Measurements from ENCODE around the gene TUBGCP3.

The TUBGCP3 gene

GRCh38 chr13:112606109-112607001 lies 18.4 kb upstream of the TUBGCP3 start:
- DNase-seq: peak; percentile 97
- Histone ChIP-seq H3K4me3 (ENCODE audit: low read depth, low read length) (peak overlapping the region; percentile 91), H3K27me3 (no peaks in the 10 kb centered on the region; the same call in 1 of the 2 replicates), H3K36me3 (no peaks in the 10 kb centered on the region), H3K9me3 (no peaks in the 10 kb centered on the region), H3K4me1 (no peaks in the 10 kb centered on the region)
- TF ChIP-seq, protein P1, sequence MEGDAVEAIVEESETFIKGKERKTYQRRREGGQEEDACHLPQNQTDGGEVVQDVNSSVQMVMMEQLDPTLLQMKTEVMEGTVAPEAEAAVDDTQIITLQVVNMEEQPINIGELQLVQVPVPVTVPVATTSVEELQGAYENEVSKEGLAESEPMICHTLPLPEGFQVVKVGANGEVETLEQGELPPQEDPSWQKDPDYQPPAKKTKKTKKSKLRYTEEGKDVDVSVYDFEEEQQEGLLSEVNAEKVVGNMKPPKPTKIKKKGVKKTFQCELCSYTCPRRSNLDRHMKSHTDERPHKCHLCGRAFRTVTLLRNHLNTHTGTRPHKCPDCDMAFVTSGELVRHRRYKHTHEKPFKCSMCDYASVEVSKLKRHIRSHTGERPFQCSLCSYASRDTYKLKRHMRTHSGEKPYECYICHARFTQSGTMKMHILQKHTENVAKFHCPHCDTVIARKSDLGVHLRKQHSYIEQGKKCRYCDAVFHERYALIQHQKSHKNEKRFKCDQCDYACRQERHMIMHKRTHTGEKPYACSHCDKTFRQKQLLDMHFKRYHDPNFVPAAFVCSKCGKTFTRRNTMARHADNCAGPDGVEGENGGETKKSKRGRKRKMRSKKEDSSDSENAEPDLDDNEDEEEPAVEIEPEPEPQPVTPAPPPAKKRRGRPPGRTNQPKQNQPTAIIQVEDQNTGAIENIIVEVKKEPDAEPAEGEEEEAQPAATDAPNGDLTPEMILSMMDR (IDR thresholded peaks at IDR 0.05; ENCODE audit: low read depth, low read length): peak; percentile 95

GRCh38 chr13:112605531-112605990 lies 17.6 kb upstream of the TUBGCP3 start:
- Histone ChIP-seq H3K27me3 (no peaks in the 10 kb centered on the region; the same call in 1 of the 2 replicates), H3K4me3 (ENCODE audit: low read depth, low read length) (peak overlapping the region; percentile 91), H3K4me1 (no peaks in the 10 kb centered on the region), H3K36me3 (no peaks in the 10 kb centered on the region), H3K9me3 (no peaks in the 10 kb centered on the region)
- TF ChIP-seq, protein P1 (IDR thresholded peaks at IDR 0.05; ENCODE audit: low read depth, low read length): no peak
- no peak for DNase-seq

DNA sequence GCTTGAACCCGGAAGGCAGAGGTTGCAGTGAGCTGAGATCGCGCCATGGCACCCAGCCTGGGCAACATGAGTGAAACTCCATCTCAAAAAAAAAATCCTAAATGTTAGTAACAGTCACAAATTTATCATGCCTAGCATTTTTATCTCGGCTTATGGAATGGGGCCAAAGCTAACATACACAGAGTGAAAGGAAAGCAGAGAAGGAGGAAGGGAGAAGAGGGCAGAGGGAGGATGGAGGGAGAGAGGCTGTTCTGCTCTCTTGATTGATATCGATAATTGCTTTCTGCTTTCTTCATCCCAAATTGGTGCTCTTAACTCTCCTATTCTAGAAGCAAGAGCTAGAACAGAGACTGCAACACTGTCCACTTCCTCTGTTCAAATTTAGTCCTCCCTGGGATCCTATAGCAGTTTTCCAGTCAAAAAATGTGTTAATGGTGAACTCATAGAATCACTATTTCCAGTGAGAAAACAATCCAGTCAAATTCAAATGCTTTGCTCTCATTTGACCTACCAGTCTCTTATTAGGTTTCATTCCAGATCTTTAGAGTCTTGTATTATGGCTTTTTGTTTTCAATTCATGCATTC lies 15.8 kb upstream of the TUBGCP3 start:
- Histone ChIP-seq H3K4me3 (ENCODE audit: low read depth, low read length) (no peak overlapping the region), H3K4me1 (no peaks in the 10 kb centered on the region), H3K36me3 (no peaks in the 10 kb centered on the region), H3K9me3 (no peaks in the 10 kb centered on the region), H3K27me3 (no peaks in the 10 kb centered on the region; the same call in 1 of the 2 replicates)
- no peak for DNase-seq
- TF ChIP-seq, protein P1 (IDR thresholded peaks at IDR 0.05; ENCODE audit: low read depth, low read length): no peak

- H3K27me3 ChIP-seq: no peaks in the 10 kb centered on the region
- TF ChIP-seq, protein P1 (IDR thresholded peaks at IDR 0.05; ENCODE audit: low read depth, low read length): no peak
- no peak for DNase-seq
- no peak overlapping the region for H3K4me3 ChIP-seq (ENCODE audit: low read depth, low read length)
- peaks cover 4% of the 10 kb centered on the region for H3K4me1 ChIP-seq
- no peaks in the 10 kb centered on the region for H3K9me3 ChIP-seq
- H3K36me3 ChIP-seq: no peaks in the 10 kb centered on the region
These were observed 14.2 kb upstream of the TUBGCP3 start for GRCh38 chr13:112602189-112602588.

- Histone ChIP-seq H3K4me1 (peaks cover 4% of the 10 kb centered on the region), H3K27me3 (no peaks in the 10 kb centered on the region), H3K9me3 (no peaks in the 10 kb centered on the region), H3K4me3 (ENCODE audit: low read depth, low read length) (no peak overlapping the region), H3K36me3 (no peaks in the 10 kb centered on the region)
- TF ChIP-seq, protein P1 (IDR thresholded peaks at IDR 0.05; ENCODE audit: low read depth, low read length): no peak
- DNase-seq: no peak
These were observed 13.4 kb upstream of the TUBGCP3 start for GRCh38 chr13:112601371-112601770.

- Histone ChIP-seq H3K9me3 (no peaks in the 10 kb centered on the region), H3K4me3 (ENCODE audit: low read depth, low read length) (no peak overlapping the region), H3K4me1 (peaks cover 4% of the 10 kb centered on the region), H3K27me3 (no peaks in the 10 kb centered on the region), H3K36me3 (no peaks in the 10 kb centered on the region)
- no peak for DNase-seq
- TF ChIP-seq, protein P1 (IDR thresholded peaks at IDR 0.05; ENCODE audit: low read depth, low read length): no peak
These were observed 8.3 kb upstream of the TUBGCP3 start for GRCh38 chr13:112596235-112596634.

Data from BE2C (cell line).